Prostate gland (tissue), 2 donors: ENCODE results near the gene CYSRT1.

Source experiments
- CTCF ChIP-seq, 4 experiments: fragments of 200-600 bp in 2 of 4; fragments of 450-650 bp in 2 of 4; sonication (generic) in 2 of 4; IDR thresholded peaks; 1 replicate in 3 of 4; 2 replicates in 1 of 4; pipeline ENCODE4 v1.5.1; 2016 to 2019; ENCODE audit warnings: antibody characterized with exemption in 4 of 4, mild to moderate bottlenecking in 2 of 4, moderate library complexity in 2 of 4
- POLR2A ChIP-seq: fragments of 450-650 bp; IDR thresholded peaks from one replicate; pipeline ENCODE4 v1.6.1; 2016; ENCODE audit warnings: antibody characterized with exemption, mild to moderate bottlenecking
- POLR2AphosphoS5 ChIP-seq: sonication (generic); formaldehyde crosslinking; IDR thresholded peaks from one replicate; pipeline ENCODE4 v1.6.1; 2017; ENCODE audit warnings: antibody characterized with exemption

DNA sequence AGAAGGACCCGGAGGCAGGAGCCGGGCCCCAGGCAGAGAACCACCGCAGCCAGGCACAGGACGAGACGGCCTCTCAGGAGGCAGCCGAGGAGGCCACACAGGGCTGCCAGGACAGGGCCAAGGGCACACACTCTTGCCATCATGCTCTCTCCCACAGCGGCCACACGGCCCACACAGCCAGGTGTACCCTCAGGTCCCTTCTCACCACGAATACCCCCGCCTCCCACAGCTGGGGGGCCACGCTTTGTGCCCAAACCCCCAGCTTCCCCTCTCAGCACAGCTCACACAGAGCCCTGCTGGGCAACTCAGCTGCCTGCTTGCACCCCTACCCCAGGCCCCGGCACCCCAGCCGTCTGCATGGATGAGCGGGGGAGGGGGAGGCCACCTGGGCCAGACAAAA lies 31.2 kb upstream of the CYSRT1 start:
- TF ChIP-seq CTCF (IDR thresholded peaks at IDR 0.05), result no peak
- no peak for TF ChIP-seq POLR2AphosphoS5
- no peak for TF ChIP-seq POLR2A
